Measurements from ENCODE around the gene POTEF. TPM values are rescaled to one million over a fixed set of nuclear protein-coding genes. Genes with fewer than 3 reads are reported as not detected.
"Not testable (repeated sequence)": the region's sequence is repeated elsewhere in the genome, so short reads cannot be mapped to it uniquely, and the experiment has no call there.

The POTEF gene
- total RNA-seq, 2 experiments from 2014 or later: not detected

GRCh38 chr2:130154773-130155765 lies 26.0 kb upstream of the POTEF start:
- no peak overlapping the region for H3K4me2 ChIP-seq (ENCODE audit: low read length)
- H2AFZ ChIP-seq (ENCODE audit: low read length): no peak overlapping the region
- no peaks in the 10 kb centered on the region for H3K79me2 ChIP-seq (ENCODE audit: insufficient read depth, low read depth, low read length)
- no TSS peak for BruUV-seq (replicated peaks)
- H3K36me3 ChIP-seq (ENCODE audit: insufficient read depth, low read length): peaks cover 38% of the 10 kb centered on the region
- H3K27ac ChIP-seq (ENCODE audit: low read depth, low read length, poor library complexity, severe bottlenecking): no peak overlapping the region
- CTCF ChIA-PET (ENCODE audit: unreplicated experiment): no interaction called here
- TF ChIP-seq CTCF (conservative IDR thresholded peaks at IDR 0.05; ENCODE audit: low read length) (no peak), EZH2phosphoT487 (IDR thresholded peaks at IDR 0.05; ENCODE audit: borderline replicate concordance, low read depth, low read length) (no peak)
- intact Hi-C loops (cut with micrococcal nuclease; ENCODE audit: unreplicated experiment): no loop called here
- H3K4me3 ChIP-seq (ENCODE audit: low read depth, low read length, poor library complexity, severe bottlenecking): no peak overlapping the region
- no peaks in the 10 kb centered on the region for H3K9me3 ChIP-seq (ENCODE audit: low read length)
- DNase-seq (ENCODE audit: low spot score): no peak
- H4K20me1 ChIP-seq (ENCODE audit: insufficient read depth, low read length): no peaks in the 10 kb centered on the region
- peaks cover 15% of the 10 kb centered on the region for H3K4me1 ChIP-seq (ENCODE audit: insufficient read depth, low read length, poor library complexity, severe bottlenecking)
- POLR2A ChIA-PET: no interaction called here
- no peaks in the 10 kb centered on the region for H3K9me2 ChIP-seq (ENCODE audit: insufficient read depth, low read length)

- Histone ChIP-seq H3K4me1 (ENCODE audit: insufficient read depth, low read length, poor library complexity, severe bottlenecking) (peaks cover 15% of the 10 kb centered on the region), H3K36me3 (ENCODE audit: insufficient read depth, low read length) (peaks cover 36% of the 10 kb centered on the region)
- intact Hi-C loops (cut with micrococcal nuclease; ENCODE audit: unreplicated experiment); DNase-seq (ENCODE audit: low spot score); H3K4me3 ChIP-seq (ENCODE audit: low read depth, low read length, poor library complexity, severe bottlenecking); H3K9me3 ChIP-seq (ENCODE audit: low read length); H3K9me2 ChIP-seq (ENCODE audit: insufficient read depth, low read length); H3K79me2 ChIP-seq (ENCODE audit: insufficient read depth, low read depth, low read length); CTCF ChIA-PET (ENCODE audit: unreplicated experiment); H3K27ac ChIP-seq (ENCODE audit: low read depth, low read length, poor library complexity, severe bottlenecking); BruUV-seq (replicated peaks); H2AFZ ChIP-seq (ENCODE audit: low read length); H3K4me2 ChIP-seq (ENCODE audit: low read length); H4K20me1 ChIP-seq (ENCODE audit: insufficient read depth, low read length); POLR2A ChIA-PET: not testable (repeated sequence)
Measured at GRCh38 chr2:130154423-130154770, 25.4 kb upstream of the POTEF start.

- DNase-seq (ENCODE audit: low spot score); intact Hi-C loops (cut with micrococcal nuclease; ENCODE audit: unreplicated experiment); H3K4me2 ChIP-seq (ENCODE audit: low read length); H2AFZ ChIP-seq (ENCODE audit: low read length); H3K9me2 ChIP-seq (ENCODE audit: insufficient read depth, low read length); H3K79me2 ChIP-seq (ENCODE audit: insufficient read depth, low read depth, low read length); H3K9me3 ChIP-seq (ENCODE audit: low read length); CTCF ChIA-PET (ENCODE audit: unreplicated experiment); BruUV-seq (replicated peaks); H3K27ac ChIP-seq (ENCODE audit: low read depth, low read length, poor library complexity, severe bottlenecking); POLR2A ChIA-PET; H3K4me3 ChIP-seq (ENCODE audit: low read depth, low read length, poor library complexity, severe bottlenecking); H4K20me1 ChIP-seq (ENCODE audit: insufficient read depth, low read length): not testable (repeated sequence)
- peaks cover 32% of the 10 kb centered on the region for H3K36me3 ChIP-seq (ENCODE audit: insufficient read depth, low read length)
- peaks cover 14% of the 10 kb centered on the region for H3K4me1 ChIP-seq (ENCODE audit: insufficient read depth, low read length, poor library complexity, severe bottlenecking)
Measured at GRCh38 chr2:130153721-130154422, 24.9 kb upstream of the POTEF start.
